HEK293T (cell line): Measurements from ENCODE around the gene SMIM24.

Source experiments
- CTCF ChIA-PET: fragments of 350-600 bp; formaldehyde crosslinking; extraction: SDS; loops from one replicate; lab custom pipeline; 2021; ENCODE audit warnings: antibody characterized with exemption, inconsistent platforms; lab: Yijun Ruan, JAX
- POLR2A ChIA-PET: fragments of 350-600 bp; formaldehyde crosslinking; extraction: SDS; loops from one replicate; lab custom pipeline; 2020; ENCODE audit warnings: antibody characterized with exemption, inconsistent platforms; lab: Yijun Ruan, JAX
- DNase-seq: peaks from one replicate; pipeline ENCODE4 v3.0.0; 2012; ENCODE audit warnings: mixed read lengths; ENCODE audit errors: extremely low spot score
- ARNT ChIP-seq: fragments of 450-650 bp; IDR thresholded peaks from 2 replicates; pipeline ENCODE4 v1.6.1; 2017; ENCODE audit warnings: mild to moderate bottlenecking
- BHLHE40 ChIP-seq: fragments of 450-650 bp; IDR thresholded peaks from 2 replicates; pipeline ENCODE4 v1.6.1; 2016; ENCODE audit warnings: mild to moderate bottlenecking, moderate library complexity, borderline replicate concordance
- CTBP1 ChIP-seq: fragments of 450-650 bp; IDR thresholded peaks from 2 replicates; pipeline ENCODE4 v1.6.1; 2016; ENCODE audit warnings: borderline replicate concordance
- ELF4 ChIP-seq: fragments of 450-650 bp; IDR thresholded peaks from 2 replicates; pipeline ENCODE4 v1.6.1; 2017; ENCODE audit warnings: antibody characterized with exemption
- FOXA1 ChIP-seq: fragments of 450-650 bp; IDR thresholded peaks from 2 replicates; pipeline ENCODE4 v1.6.1; 2016; ENCODE audit warnings: mild to moderate bottlenecking
- FOXK2 ChIP-seq: fragments of 450-650 bp; IDR thresholded peaks from 2 replicates; pipeline ENCODE4 v1.6.1; 2016; ENCODE audit warnings: mild to moderate bottlenecking
- FOXM1 ChIP-seq: fragments of 450-650 bp; IDR thresholded peaks from 2 replicates; pipeline ENCODE4 v1.6.1; 2017; ENCODE audit warnings: mild to moderate bottlenecking, borderline replicate concordance
- HDGF ChIP-seq: fragments of 450-650 bp; IDR thresholded peaks from 2 replicates; pipeline ENCODE4 v1.6.1; 2017; ENCODE audit warnings: antibody characterized with exemption, borderline replicate concordance
- L3MBTL2 ChIP-seq: fragments of 450-650 bp; conservative IDR thresholded peaks from 2 replicates; pipeline ENCODE4 v1.6.1; 2016; ENCODE audit warnings: mild to moderate bottlenecking
- LEF1 ChIP-seq: fragments of 450-650 bp; IDR thresholded peaks from 2 replicates; pipeline ENCODE4 v1.6.1; 2017; ENCODE audit warnings: mild to moderate bottlenecking, borderline replicate concordance
- NFRKB ChIP-seq: fragments of 450-650 bp; IDR thresholded peaks from 2 replicates; pipeline ENCODE4 v1.6.1; 2016; ENCODE audit warnings: mild to moderate bottlenecking, moderate library complexity
- SP1 ChIP-seq: fragments of 450-650 bp; IDR thresholded peaks from 2 replicates; pipeline ENCODE4 v1.6.1; 2017
- SUZ12 ChIP-seq: fragments of 450-650 bp; IDR thresholded peaks from 2 replicates; pipeline ENCODE4 v1.6.1; 2016; ENCODE audit warnings: mild to moderate bottlenecking
- TARDBP ChIP-seq: fragments of 450-650 bp; IDR thresholded peaks from 2 replicates; pipeline ENCODE4 v1.6.1; 2016
- ZNF384 ChIP-seq: fragments of 450-650 bp; IDR thresholded peaks from 2 replicates; pipeline ENCODE4 v1.6.1; 2016
- TF ChIP-seq, protein P1 (sequence below): fragments of 450-650 bp; IDR thresholded peaks from 2 replicates; pipeline ENCODE4 v1.6.1; 2016

The SMIM24 gene

DNA sequence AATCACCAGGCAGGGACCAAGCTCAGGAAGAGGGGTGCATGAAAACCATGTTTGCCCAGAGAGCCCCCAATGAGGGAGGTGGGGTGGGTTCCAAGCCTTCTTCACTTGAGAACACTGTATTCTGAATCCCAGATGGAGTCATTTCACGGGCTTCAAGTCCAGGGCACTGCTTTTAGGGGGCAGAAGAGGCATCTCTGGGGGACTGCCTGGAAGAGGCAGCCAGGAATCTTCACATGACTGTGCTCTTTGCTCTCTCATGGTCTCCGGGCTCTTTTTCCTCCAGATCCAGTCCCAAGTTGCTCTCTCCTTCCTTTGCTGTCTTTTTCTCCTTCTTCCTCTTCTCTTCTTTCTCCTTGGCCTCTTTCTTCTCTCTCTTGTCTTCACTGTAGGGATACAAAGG, 5.7 kb downstream of the SMIM24 start:
- no peak for DNase-seq
- POLR2A ChIA-PET: no interaction called here
- no peak for TF ChIP-seq TARDBP
- no peak for TF ChIP-seq LEF1
- no peak for TF ChIP-seq HDGF
- no peak for TF ChIP-seq ZNF384
- no peak for TF ChIP-seq L3MBTL2
- CTCF ChIA-PET: no interaction called here

DNA sequence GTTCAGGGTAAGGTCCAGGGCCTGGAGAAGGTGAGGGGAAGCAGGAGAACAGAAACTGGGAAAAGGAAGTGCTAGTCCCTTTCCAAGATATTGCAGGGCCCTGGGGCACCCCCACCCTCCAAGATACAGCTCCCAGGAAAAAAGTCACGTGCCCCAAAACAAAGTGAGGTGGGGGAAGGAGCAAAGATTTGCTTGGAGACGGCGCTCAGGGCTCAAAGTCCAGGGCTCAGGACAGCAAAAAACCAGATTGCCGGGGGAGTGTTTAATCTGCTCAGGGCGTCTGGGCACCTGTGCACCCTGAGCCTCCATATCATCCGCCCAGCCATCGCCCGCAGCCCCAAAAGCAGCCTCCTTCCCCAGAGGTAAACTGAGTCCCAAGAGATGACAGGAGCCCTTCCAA, 6.3 kb downstream of the SMIM24 start:
- CTCF ChIA-PET: no interaction called here
- POLR2A ChIA-PET: no interaction called here
- TF ChIP-seq TARDBP (no peak), HDGF (no peak), SP1 (no peak), ARNT (no peak), NFRKB (no peak), L3MBTL2 (no peak), LEF1 (no peak), FOXA1 (no peak), ZNF384 (no peak), ELF4 (no peak)
- TF ChIP-seq, protein P1, sequence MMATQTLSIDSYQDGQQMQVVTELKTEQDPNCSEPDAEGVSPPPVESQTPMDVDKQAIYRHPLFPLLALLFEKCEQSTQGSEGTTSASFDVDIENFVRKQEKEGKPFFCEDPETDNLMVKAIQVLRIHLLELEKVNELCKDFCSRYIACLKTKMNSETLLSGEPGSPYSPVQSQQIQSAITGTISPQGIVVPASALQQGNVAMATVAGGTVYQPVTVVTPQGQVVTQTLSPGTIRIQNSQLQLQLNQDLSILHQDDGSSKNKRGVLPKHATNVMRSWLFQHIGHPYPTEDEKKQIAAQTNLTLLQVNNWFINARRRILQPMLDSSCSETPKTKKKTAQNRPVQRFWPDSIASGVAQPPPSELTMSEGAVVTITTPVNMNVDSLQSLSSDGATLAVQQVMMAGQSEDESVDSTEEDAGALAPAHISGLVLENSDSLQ: no peak
- no peak for DNase-seq

DNA sequence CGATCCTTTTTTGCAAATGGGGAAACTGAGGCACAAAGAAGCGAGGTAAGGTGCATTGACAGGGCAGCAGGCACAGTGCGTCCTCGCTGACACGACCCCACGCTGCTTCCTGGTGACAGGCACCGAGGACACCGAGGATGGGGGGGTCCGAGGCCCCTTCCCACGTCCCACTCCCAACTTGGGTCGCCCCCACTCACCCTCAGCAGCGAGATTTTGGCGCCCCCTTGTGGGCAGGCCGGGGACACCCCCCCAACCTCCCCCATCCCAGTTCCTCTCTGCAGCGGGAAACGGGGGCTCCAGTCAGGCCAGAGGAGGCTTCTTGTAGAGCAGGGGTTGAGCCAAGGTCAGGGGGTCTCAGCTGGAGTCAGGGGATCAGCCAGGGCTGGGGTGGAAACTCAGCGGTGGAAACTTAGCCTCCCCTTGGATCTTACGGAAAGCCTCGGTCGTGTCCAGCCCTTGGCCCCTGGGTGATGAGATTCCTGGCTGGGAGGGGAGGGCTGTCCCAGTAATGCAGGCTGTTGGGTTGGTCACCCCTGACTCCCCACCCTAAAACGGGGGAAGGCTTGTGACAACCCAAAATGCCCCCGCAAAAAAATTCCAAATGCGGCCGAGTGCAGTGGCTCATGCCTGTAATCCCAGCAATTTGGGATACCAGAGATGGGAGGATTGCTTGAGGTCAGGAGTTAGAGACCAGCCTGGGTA, 8.2 kb downstream of the SMIM24 start:
- TF ChIP-seq FOXM1 (peak; percentile 54; the same call in 1 of the 2 replicates), FOXA1 (no peak)
- peak; percentile 69 for DNase-seq
- ChIA-PET POLR2A (no interaction called here), CTCF (interaction anchor here (0.6 to 2.8 kb wide), 4 partner anchors 11 to 158 kb away, joined by 4 to 9 read pairs (median 7); partner anchors contain the start of gene SMIM44)

DNA sequence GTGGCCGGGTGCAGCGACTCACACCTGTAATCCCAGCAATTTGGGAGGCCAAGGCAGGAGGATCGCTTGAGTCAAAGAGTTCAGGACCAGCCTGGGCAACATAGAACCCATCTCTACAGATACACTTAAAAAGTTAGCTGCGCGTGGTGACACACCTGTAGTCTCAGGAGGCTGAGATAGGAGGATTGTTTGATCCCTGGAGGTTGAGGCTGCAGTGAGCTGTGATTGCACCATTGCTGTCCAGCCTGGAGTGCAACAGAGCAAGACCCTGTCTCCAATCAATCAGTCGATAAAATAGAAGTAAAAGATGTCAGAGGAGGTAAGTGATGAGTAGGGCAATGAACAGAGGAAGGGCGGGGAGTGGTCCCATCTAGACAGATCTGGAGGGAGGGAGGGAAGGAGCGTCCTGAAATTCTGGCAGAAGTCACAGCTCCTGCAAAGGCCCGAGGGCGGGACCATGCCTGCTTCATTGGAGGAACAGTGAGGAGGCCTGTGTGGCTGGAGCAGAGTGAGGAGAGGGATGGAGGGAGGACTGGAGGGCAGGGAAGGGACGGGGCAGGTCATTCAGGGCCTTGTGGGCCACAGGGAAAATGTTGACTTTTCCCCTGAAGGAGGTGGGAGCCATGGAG, 9.7 kb downstream of the SMIM24 start:
- CTCF ChIA-PET: interaction anchor here (0.5 to 2.8 kb wide), 6 partner anchors 13 to 166 kb away, joined by 3 to 9 read pairs (median 4); partner anchors contain the start of gene SMIM44
- no peak for TF ChIP-seq ELF4
- TF ChIP-seq, protein P1: no peak
- no peak for TF ChIP-seq FOXK2
- no peak for TF ChIP-seq ZNF384
- no peak for TF ChIP-seq HDGF
- no peak for TF ChIP-seq NFRKB
- no peak for TF ChIP-seq BHLHE40
- TF ChIP-seq TARDBP: no peak
- TF ChIP-seq ARNT: no peak
- POLR2A ChIA-PET: no interaction called here
- no peak for DNase-seq

DNA sequence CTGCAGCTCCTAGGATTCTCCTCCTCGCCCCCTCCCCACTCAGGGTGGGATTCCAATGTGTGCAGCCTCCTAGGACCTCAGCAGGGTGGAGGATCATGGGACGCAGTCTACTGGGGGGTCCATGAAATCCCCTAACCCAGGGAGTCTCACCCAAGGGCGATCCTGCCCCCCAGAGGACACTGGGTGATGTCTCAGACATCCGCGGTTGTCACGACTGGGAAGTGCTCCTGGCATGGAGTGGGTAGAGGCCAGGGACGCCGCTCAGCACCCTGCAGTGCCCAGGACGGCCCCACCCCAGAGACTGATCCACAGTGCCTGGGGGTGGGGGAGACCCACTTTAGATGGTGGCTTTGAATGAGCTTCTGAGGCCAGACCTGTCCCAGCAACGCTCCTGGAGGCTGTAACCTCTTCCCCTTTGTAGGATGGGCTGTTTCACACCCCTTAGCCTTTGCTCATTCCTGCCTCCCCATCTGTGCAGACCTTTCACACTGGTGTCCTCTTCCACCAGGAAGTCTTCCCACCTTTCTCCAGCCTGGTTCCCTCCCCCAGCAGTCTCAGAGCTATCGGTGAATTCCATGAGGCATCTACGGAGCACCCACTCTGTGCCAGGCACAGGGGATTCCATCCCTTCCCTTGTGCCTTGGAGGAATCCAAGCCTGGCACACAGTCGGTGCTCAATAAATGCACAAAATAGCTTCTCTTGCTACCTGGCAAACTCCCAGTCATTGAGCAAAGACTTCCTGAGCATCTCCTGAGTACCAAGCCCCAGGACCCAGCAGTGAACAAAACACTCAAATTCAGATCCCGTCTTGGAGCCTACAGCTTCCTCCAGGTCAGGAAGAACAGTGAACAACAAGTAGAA, 10.5 kb downstream of the SMIM24 start:
- POLR2A ChIA-PET: no interaction called here
- DNase-seq: no peak
- CTCF ChIA-PET: interaction anchor here (0.7 to 1.7 kb wide), 4 partner anchors 15 to 165 kb away, joined by 3 to 8 read pairs (median 4); no protein-coding TSS in a partner anchor
- no peak for TF ChIP-seq FOXM1
- no peak for TF ChIP-seq CTBP1
- no peak for TF ChIP-seq ARNT
- no peak for TF ChIP-seq BHLHE40
- TF ChIP-seq NFRKB: no peak

DNA sequence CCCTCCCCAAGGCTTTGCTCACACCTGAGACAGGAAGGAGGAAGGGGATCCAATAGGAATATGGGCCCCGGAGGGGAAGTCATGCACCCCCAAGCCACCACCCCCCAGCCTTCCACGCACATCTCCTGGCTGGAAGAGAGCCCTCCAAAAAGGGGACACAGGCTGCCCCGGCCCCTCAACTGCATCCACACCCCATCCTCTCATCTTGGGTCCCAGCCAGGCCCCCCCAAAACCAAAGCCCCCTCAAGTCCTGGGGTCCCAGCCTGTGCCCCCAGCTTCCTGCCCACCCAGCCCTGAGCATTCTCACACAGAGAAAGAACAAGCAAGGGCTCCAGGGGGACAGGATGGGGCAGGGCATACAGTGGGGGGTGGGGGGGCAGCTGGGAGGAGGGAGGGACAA, 12.1 kb downstream of the SMIM24 start:
- CTCF ChIA-PET: no interaction called here
- POLR2A ChIA-PET: no interaction called here

DNA sequence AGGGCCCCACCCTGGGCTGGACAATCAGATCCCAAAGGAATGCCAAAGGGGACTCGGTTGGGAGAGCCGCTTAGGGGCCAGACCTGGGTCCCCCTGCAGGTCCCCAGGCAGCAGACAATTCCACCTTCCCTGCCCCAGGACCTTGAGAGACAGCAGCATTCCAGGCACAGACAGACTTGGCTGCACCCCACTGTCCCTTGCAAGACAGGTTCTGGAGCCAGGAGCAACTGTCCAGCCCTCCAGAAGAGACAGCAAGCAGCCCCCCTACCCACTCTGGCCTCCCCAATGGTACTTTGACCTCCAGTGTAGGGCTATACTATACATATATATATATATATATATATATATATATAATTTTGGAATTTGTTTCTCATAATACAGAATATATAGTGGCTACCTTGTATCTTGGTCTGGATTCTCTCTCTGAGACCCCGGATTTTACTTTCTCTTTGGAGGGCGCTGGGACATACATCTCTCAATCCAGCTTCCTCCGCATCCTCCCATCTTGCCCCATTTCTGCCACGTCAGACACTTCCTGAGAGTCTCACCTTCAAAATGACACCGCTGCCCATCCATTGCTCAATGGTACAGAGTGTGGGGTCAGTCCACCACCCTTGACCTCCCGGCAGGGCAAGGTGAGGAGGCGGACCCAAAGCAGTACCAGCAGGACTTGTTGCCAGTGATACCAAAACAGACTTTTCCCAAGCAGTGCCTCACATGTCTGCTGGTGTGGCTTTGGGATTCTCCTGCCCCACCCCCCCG, 12.7 kb downstream of the SMIM24 start:
- ChIA-PET CTCF (interaction anchor here (0.6 kb wide), 1 partner anchor 17 kb away, joined by 3 read pairs; no protein-coding TSS in a partner anchor), POLR2A (no interaction called here)
- TF ChIP-seq ARNT (no peak), SUZ12 (no peak), SP1 (no peak), LEF1 (no peak)
- no peak for DNase-seq

More for the DNA sequence above, 12.1 kb downstream of the SMIM24 start:
- DNase-seq: no peak
- TF ChIP-seq ELF4: no peak
